Suprapubic skin (tissue), 3 donors: Measurements from ENCODE around the gene PDCD10.

Source experiments
- EP300 ChIP-seq: sonication (generic); formaldehyde crosslinking; IDR thresholded peaks from one replicate; pipeline ENCODE4 v1.6.1; 2017; ENCODE audit warnings: antibody characterized with exemption
- POLR2A ChIP-seq, 2 donors: fragments of 450-650 bp; IDR thresholded peaks; one replicate each; pipeline ENCODE4 v1.6.1; 2017; ENCODE audit warnings: antibody characterized with exemption in 2 of 2, mild to moderate bottlenecking in 2 of 2, moderate library complexity in 2 of 2
- TF ChIP-seq, protein P1 (sequence below), 2 donors: fragments of 200-600 bp in 1 of 2; fragments of 450-650 bp in 1 of 2; sonication (generic) in 1 of 2; IDR thresholded peaks; one replicate each; pipeline ENCODE4 v1.5.1; 2016 to 2019; ENCODE audit warnings: antibody characterized with exemption in 2 of 2, mild to moderate bottlenecking in 1 of 2, moderate library complexity in 1 of 2

DNA sequence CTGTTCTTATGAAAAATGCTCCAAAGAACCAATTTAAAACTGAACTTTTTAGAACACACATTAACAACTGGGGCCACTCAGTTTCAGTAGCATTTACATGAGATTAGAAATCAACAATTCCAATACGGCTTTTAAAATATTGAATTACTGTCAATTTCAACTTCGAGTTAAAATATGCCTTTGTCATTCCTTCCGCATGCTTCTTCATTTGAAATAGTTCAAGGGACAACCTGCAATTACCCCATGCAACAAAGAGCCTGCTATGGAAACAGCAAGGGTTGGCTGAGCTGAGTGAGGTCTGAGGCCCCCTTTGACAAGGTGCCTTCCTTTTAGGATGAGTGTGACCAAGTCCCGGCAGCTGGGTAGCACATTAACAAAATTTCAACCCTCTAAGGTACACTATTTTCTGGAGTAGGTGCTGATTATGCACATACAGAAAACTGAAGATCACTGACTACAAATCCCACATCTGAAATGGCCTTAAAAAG is 11.6 kb downstream of the PDCD10 start:
- TF ChIP-seq POLR2A (IDR thresholded peaks at IDR 0.05) (no peak), EP300 (no peak)
- TF ChIP-seq, protein P1, sequence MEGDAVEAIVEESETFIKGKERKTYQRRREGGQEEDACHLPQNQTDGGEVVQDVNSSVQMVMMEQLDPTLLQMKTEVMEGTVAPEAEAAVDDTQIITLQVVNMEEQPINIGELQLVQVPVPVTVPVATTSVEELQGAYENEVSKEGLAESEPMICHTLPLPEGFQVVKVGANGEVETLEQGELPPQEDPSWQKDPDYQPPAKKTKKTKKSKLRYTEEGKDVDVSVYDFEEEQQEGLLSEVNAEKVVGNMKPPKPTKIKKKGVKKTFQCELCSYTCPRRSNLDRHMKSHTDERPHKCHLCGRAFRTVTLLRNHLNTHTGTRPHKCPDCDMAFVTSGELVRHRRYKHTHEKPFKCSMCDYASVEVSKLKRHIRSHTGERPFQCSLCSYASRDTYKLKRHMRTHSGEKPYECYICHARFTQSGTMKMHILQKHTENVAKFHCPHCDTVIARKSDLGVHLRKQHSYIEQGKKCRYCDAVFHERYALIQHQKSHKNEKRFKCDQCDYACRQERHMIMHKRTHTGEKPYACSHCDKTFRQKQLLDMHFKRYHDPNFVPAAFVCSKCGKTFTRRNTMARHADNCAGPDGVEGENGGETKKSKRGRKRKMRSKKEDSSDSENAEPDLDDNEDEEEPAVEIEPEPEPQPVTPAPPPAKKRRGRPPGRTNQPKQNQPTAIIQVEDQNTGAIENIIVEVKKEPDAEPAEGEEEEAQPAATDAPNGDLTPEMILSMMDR (IDR thresholded peaks at IDR 0.05), result no peak
